ENCODE results near the gene NBPF8.
"Not testable (repeated sequence)": the region's sequence is repeated elsewhere in the genome, so short reads cannot be mapped to it uniquely, and the experiment has no call there.

The NBPF8 gene

GRCh38 chr1:120414911-120415480 is at the start of gene NBPF8:
Gene NBPF8, plus strand, starts transcription at chr1:120415035. Its CDS starts 21,488 bp downstream, at chr1:120436523.
- peak; percentile 46 to 52 for DNase-seq (ENCODE audit: low read depth in 2 of 2)

DNA sequence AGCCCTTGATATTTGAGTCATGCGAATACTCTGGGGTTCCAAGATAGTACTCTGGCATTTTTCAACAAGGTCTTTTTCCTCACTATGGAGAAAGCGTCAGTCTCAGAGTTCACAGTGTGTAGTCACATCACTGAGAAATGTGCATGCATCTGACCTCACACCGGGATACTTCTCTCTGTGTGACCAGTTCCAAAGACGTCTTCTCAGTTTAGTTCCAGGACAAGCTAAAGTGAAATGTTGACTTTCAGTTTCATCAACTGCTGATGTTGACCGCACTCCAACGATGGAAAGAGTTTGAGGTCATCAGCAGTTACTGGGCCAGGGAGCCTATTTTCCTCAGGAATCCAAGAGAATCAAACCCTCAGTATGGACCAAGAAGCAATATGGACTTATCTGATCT is 47.1 kb upstream of the NBPF8 start:
- not testable (repeated sequence) for DNase-seq (ENCODE audit: low read depth in 2 of 2)

GRCh38 chr1:120386651-120387050 is 28.2 kb upstream of the NBPF8 start:
- not testable (repeated sequence) for DNase-seq (ENCODE audit: low read depth in 2 of 2)

GRCh38 chr1:120388597-120389126 is 26.2 kb upstream of the NBPF8 start:
- DNase-seq (ENCODE audit: low read depth in 2 of 2), result peak in 1 of 2 donors; percentile 1

DNA sequence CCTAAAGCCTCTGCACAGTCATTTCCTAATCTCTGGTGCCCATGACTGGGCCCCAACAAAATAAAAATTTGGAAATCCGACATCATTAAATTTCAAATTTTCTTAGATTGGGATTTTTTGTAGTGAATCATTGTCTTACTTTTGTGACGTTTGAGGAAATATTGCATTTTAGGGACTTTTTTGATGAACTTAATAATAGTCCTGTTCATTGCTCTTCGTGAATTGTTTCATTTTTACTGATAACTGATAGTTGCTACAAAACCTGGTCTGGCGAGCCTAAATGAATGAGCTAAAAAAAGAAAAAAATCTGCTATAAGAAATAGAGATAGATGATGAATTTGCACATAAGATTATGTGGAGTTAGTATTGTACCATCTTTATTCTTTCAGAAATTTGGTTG is 23.5 kb upstream of the NBPF8 start:
- not testable (repeated sequence) for DNase-seq (ENCODE audit: low read depth in 2 of 2)

DNA sequence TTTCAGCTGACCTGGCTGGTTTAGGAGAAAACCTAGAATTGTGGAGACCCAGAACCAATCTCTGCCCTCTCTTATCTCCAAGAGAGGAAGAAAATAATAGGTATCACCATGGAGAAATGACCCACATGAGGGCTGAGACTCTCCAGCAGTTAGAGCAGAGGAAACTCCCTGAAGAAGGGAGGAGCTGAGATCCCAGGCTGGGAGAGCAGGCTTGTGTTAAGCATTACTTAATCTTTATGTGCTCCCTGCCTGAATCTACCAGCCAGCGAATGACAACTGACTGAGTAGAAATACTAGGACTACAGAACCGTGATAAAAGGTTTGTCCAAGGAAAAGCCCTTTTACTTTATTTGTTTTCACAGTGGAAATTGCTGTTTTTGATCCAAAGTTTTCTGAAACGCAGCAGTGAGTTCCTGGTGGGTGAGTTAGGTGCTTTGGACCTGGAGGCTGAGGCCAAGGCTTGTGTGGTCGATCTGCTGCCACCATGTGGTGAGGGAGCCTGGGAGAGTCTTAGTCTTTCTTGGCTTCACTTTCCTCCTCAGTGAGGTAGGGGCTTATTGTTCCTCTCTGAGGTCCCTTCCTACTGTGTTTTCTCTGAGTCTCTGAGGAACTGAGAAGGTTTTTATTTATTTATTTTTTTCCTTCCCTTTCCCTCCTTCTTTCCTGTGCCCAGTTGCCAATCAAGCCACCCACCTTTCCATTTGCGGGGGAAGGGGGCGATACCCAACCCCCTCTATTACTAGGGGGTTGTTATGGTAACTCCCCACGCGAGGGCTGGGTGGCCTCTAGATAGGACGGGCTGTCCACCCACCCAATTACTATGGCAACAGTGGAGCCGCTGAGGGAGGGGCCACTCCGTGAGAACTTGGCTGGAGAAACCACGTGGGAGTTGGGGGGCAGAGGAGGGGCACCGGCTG is 21.3 kb upstream of the NBPF8 start:
- DNase-seq (ENCODE audit: low read depth in 2 of 2), result not testable (repeated sequence)

DNA sequence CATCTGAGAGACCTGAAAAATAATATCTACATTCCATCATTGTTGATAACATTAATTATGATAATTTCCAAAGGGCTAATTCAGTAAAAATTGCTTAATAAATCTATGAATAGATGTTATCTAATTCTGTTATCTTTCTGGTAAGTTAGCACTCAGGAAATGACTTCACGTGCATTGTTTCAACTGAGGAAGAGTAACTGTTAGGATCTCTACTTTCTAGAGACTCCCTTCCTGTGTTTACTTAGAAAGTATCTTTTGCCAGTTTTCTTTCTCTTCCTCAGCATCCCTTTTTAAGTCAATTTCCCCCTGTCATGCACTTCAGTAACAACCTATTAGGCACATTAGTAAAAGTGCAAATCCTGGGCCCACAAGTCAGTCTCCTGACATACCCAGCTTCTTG is 9.5 kb upstream of the NBPF8 start:
- DNase-seq (ENCODE audit: low read depth in 2 of 2), result not testable (repeated sequence)

DNA sequence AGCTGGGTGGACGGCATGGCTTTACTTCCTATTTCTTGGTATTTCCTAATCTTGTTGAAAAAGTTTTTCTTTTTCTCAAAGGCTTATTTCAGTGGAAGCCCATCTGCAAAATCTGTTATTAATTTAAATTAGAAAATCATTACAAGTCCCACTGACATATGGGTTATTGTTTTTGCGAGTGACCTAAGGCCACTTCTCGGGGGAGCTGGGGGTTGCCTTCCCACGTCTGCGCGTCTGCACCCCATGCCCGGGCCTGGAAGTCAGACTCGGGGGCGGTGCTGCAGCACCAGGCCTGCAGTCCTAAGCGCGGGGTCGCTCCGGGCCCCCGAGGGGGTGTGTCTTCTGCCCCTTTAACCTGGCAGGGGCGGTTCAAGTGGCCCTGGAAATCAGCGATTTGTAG is 384 bp upstream of the NBPF8 start:
- DNase-seq (ENCODE audit: low read depth in 2 of 2), result not testable (repeated sequence)

DNA sequence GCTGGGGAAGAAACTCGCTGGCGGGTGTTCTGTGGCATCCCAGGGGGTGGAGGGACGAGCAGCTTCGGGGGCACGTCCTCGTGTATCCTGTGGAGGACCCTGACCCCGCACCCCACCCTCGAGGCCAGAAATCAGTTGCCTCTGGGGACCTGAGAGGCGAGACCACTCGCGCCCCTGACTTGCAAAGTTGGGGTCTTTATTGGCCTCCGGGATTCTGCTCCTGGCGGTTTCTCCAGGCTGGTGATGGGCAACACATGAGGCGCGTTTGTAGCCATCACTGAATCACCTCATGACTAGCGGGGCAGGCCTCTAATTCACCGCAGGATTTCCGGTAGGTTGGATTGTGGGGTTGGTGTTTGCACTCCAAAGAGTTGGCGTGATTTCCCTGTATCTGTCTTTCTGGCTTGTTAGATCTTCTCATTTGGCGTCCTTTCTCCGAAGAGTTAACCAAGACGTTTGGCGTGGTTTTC is 692 bp downstream of the NBPF8 start:
- peak in 1 of 2 donors; percentile 15 for DNase-seq (ENCODE audit: low read depth in 2 of 2)

GRCh38 chr1:120425063-120425462 is 10.2 kb downstream of the NBPF8 start:
- DNase-seq (ENCODE audit: low read depth in 2 of 2), result not testable (repeated sequence)

GRCh38 chr1:120431626-120432025 is 16.8 kb downstream of the NBPF8 start:
- DNase-seq (ENCODE audit: low read depth in 2 of 2), result not testable (repeated sequence)

- DNase-seq (ENCODE audit: low read depth in 2 of 2), result not testable (repeated sequence)
Measured at GRCh38 chr1:120433831-120434230, 19.0 kb downstream of the NBPF8 start.

- DNase-seq (ENCODE audit: low read depth in 2 of 2), result not testable (repeated sequence)
Measured at GRCh38 chr1:120449124-120449523, 34.3 kb downstream of the NBPF8 start.

All from stimulated activated CD8-positive, alpha-beta memory T cell treated with anti-CD3 and anti-CD28 coated beads, Interleukin-15, amount 100 ng/mL, for 4 hours (primary cell).